Stimulated activated CD8-positive, alpha-beta memory T cell treated with anti-CD3 and anti-CD28 coated beads, Interleukin-7, amount 100 ng/mL, for 48 hours (primary cell): ENCODE measurements around the gene MUTYH.
"Not testable (repeated sequence)": the region's sequence is repeated elsewhere in the genome, so short reads cannot be mapped to it uniquely, and the experiment has no call there.

ENCODE experiments used
- DNase-seq, 2 donors: peaks; one replicate each; pipeline ENCODE4 v3.0.0-alpha.2; 2020; ENCODE audit warnings: low read depth in 1 of 2; ENCODE audit errors: extremely low read depth in 1 of 2

MUTYH gene

GRCh38 chr1:45339789-45340558 is at the start of gene MUTYH, which contains the start of gene TOE1:
Gene MUTYH (minus strand): TSS chr1:45340440. CDS start chr1:45334505, 5,935 bp downstream.
Gene TOE1 (plus strand): TSS chr1:45340170. CDS start chr1:45340253, 83 bp downstream.
- peak; percentile 98 for DNase-seq

- DNase-seq: no peak
These were observed 46.0 kb upstream of the MUTYH start for GRCh38 chr1:45386219-45386618.

GRCh38 chr1:45385302-45385701 is 45.1 kb upstream of the MUTYH start:
- DNase-seq: no peak

GRCh38 chr1:45384213-45384612 is 44.0 kb upstream of the MUTYH start:
- DNase-seq: not testable (repeated sequence)

GRCh38 chr1:45383191-45383590 is 43.0 kb upstream of the MUTYH start:
- no peak for DNase-seq

- no peak for DNase-seq
These were observed 41.0 kb upstream of the MUTYH start for GRCh38 chr1:45381243-45381642.

- DNase-seq: no peak
These were observed 40.5 kb upstream of the MUTYH start for GRCh38 chr1:45380730-45381129.

GRCh38 chr1:45380125-45380524 is 39.9 kb upstream of the MUTYH start:
- DNase-seq: no peak

GRCh38 chr1:45379524-45379923 is 39.3 kb upstream of the MUTYH start:
- no peak for DNase-seq

- no peak for DNase-seq
These were observed 37.9 kb upstream of the MUTYH start for GRCh38 chr1:45378184-45378583.

- no peak for DNase-seq
These were observed 35.2 kb upstream of the MUTYH start for GRCh38 chr1:45375104-45376090.

GRCh38 chr1:45373573-45373972 is 33.3 kb upstream of the MUTYH start:
- DNase-seq: no peak

- DNase-seq: no peak
These were observed 30.3 kb upstream of the MUTYH start for GRCh38 chr1:45370575-45370974.

- no peak for DNase-seq
These were observed 24.8 kb upstream of the MUTYH start for GRCh38 chr1:45365051-45365450.

- no peak for DNase-seq
These were observed 24.1 kb upstream of the MUTYH start for GRCh38 chr1:45364294-45364693.

- DNase-seq: not testable (repeated sequence)
These were observed 20.7 kb upstream of the MUTYH start for GRCh38 chr1:45360981-45361380.

GRCh38 chr1:45359882-45360513 is 19.8 kb upstream of the MUTYH start:
- DNase-seq: peak in 1 of 2 donors; percentile 20

- no peak for DNase-seq
These were observed 15.9 kb upstream of the MUTYH start for GRCh38 chr1:45356186-45356585.

GRCh38 chr1:45355683-45356082 is 15.4 kb upstream of the MUTYH start:
- DNase-seq: no peak

GRCh38 chr1:45354838-45355237 is 14.6 kb upstream of the MUTYH start:
- no peak for DNase-seq

GRCh38 chr1:45353685-45354084 is 13.4 kb upstream of the MUTYH start:
- DNase-seq: no peak
